ENCODE data around the gene HSPA12B. TPM values are rescaled to one million over a fixed set of nuclear protein-coding genes. Genes with fewer than 3 reads are reported as not detected.

HSPA12B gene
- total and polyA plus RNA-seq, 2 of the 13 experiments (the other 11 are each of a cell fraction or from before 2014, with no cell fraction given): 0.01 TPM; not detected in 1

DNA sequence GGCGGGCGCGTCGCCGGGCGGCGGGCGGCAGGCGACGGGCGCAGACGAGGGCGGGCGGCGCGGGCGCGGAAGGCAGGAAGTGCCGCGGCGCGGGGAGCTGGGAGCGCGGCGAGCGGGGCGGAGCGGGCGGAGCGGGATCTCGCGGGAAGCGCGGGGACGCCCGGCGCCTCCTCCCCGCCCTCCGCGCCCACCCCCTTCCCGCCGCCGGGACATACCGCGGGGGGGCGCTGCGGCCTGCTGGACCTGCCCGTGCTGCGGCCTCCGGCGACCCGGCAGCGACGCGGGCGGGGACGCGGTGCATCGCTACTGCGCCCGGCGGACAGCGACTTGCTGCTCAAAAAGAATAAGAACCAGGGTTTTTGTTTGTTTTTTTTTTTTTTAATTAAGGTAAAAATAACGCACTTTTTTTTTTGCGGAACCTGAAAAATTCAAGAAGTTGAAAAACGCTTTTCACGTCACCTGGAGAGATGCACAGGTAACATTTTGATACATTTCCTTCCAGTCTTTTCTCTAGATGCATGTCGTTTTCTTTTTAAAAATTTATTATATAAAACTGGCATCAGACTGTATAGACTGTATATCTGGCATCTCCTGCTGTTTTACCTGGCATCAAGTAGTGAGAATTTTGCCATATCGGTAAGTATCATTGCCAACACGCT is 54.3 kb downstream of the HSPA12B start, which contains the start of gene CENPB (continued):
- TF ChIP-seq TFDP1 (CRISPR knock-in tag; IDR thresholded peaks at IDR 0.05; ENCODE audit: borderline replicate concordance) (0 out of 2 replicates have a peak, but pooled peaks have one; percentile 34), TFE3 (CRISPR knock-in tag; IDR thresholded peaks at IDR 0.05) (no peak), IRF1 (CRISPR knock-in tag; IDR thresholded peaks at IDR 0.05; ENCODE audit: low read depth) (no peak), U2AF2 (IDR thresholded peaks at IDR 0.05; ENCODE audit: low read depth, low read length) (no peak), GABPB1 (CRISPR knock-in tag; IDR thresholded peaks at IDR 0.05) (peak; percentile 68), ZNF296 (CRISPR knock-in tag; conservative IDR thresholded peaks at IDR 0.05) (no peak), MAZ (IDR thresholded peaks at IDR 0.05; ENCODE audit: borderline replicate concordance, low read depth, low read length) (peak; percentile 99), MAZ (CRISPR knock-in tag; IDR thresholded peaks at IDR 0.05; ENCODE audit: low read depth) (peak; percentile 98), HDAC6 (IDR thresholded peaks at IDR 0.05; ENCODE audit: low read depth, low read length) (no peak), HES4 (CRISPR knock-in tag; IDR thresholded peaks at IDR 0.05; ENCODE audit: borderline replicate concordance) (no peak; the same call in 1 of the 2 replicates), SP4 (CRISPR knock-in tag; IDR thresholded peaks at IDR 0.05) (peak; percentile 72; the same call in 1 of the 2 replicates), SKIL (CRISPR knock-in tag; IDR thresholded peaks at IDR 0.05; ENCODE audit: borderline replicate concordance) (no peak), POLR2AphosphoS2 (IDR thresholded peaks at IDR 0.05; ENCODE audit: low read depth, low read length) (no peak), SKI (IDR thresholded peaks at IDR 0.05; ENCODE audit: partially characterized antibody) (no peak), NBN (conservative IDR thresholded peaks at IDR 0.05) (no peak), HCFC1 (IDR thresholded peaks at IDR 0.05; ENCODE audit: low read depth, low read length) (peak; percentile 43; the same call in 1 of the 2 replicates)
- TF ChIP-seq, protein P1, sequence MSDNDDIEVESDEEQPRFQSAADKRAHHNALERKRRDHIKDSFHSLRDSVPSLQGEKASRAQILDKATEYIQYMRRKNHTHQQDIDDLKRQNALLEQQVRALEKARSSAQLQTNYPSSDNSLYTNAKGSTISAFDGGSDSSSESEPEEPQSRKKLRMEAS (IDR thresholded peaks at IDR 0.05): peak; percentile 79; the same call in 1 of the 2 replicates
- TF ChIP-seq, protein P2, sequence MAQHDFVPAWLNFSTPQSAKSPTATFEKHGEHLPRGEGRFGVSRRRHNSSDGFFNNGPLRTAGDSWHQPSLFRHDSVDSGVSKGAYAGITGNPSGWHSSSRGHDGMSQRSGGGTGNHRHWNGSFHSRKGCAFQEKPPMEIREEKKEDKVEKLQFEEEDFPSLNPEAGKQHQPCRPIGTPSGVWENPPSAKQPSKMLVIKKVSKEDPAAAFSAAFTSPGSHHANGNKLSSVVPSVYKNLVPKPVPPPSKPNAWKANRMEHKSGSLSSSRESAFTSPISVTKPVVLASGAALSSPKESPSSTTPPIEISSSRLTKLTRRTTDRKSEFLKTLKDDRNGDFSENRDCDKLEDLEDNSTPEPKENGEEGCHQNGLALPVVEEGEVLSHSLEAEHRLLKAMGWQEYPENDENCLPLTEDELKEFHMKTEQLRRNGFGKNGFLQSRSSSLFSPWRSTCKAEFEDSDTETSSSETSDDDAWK (CRISPR knock-in tag; IDR thresholded peaks at IDR 0.05): no peak
- TF ChIP-seq, protein P3, sequence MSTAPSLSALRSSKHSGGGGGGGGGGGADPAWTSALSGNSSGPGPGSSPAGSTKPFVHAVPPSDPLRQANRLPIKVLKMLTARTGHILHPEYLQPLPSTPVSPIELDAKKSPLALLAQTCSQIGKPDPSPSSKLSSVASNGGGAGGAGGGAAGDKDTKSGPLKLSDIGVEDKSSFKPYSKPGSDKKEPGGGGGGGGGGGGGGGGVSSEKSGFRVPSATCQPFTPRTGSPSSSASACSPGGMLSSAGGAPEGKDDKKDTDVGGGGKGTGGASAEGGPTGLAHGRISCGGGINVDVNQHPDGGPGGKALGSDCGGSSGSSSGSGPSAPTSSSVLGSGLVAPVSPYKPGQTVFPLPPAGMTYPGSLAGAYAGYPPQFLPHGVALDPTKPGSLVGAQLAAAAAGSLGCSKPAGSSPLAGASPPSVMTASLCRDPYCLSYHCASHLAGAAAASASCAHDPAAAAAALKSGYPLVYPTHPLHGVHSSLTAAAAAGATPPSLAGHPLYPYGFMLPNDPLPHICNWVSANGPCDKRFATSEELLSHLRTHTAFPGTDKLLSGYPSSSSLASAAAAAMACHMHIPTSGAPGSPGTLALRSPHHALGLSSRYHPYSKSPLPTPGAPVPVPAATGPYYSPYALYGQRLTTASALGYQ (CRISPR knock-in tag; IDR thresholded peaks at IDR 0.05): no peak

All from HepG2 (cell line).